A549 (cell line): ENCODE results near the gene SVIL.

Source experiments
- CTCF ChIP-seq: fragments of >200 bp; sonication (Bioruptor Twin); formaldehyde crosslinking; IDR thresholded peaks from 3 replicates; pipeline ENCODE4 v1.5.1; 2016
- ELK1 ChIP-seq: fragments of 150-350 bp; IDR thresholded peaks from 2 replicates; pipeline ENCODE4 v1.6.1; 2014; ENCODE audit warnings: low read depth, mild to moderate bottlenecking, low read length
- FOSL2 ChIP-seq, 2 experiments: fragments of 450-650 bp in 1 of 2; fragments of >200 bp in 1 of 2; sonication (Bioruptor Twin) in 1 of 2; formaldehyde crosslinking; IDR thresholded peaks; 2 replicates each; pipeline versions ENCODE4 v1.5.0 to v1.6.1; 2016 to 2020; ENCODE audit warnings: mild to moderate bottlenecking in 1 of 2, moderate library complexity in 1 of 2
- MYC ChIP-seq: IDR thresholded peaks from 2 replicates; pipeline ENCODE4 v1.6.1; 2012; ENCODE audit warnings: mild to moderate bottlenecking, inconsistent platforms, low read length, improper control_type of control experiment, borderline replicate concordance
- POLR2A ChIP-seq: IDR thresholded peaks from 2 replicates; pipeline ENCODE4 v1.6.1; 2012; ENCODE audit warnings: mild to moderate bottlenecking, low read length
- RARB ChIP-seq: fragments of 250-450 bp; sonication (Bioruptor Pico); IDR thresholded peaks from 2 replicates; pipeline ENCODE4 v1.8.0; 2021; ENCODE audit warnings: mild to moderate bottlenecking, moderate library complexity
- REST ChIP-seq: fragments of 200-600 bp; sonication (generic); IDR thresholded peaks from 2 replicates; pipeline ENCODE4 v1.6.1; 2016; ENCODE audit warnings: antibody characterized with exemption, mild to moderate bottlenecking, moderate library complexity
- ZNF302 ChIP-seq: fragments of 250-450 bp; sonication (Bioruptor Pico); IDR thresholded peaks from 2 replicates; pipeline ENCODE4 v1.9.0; 2021; ENCODE audit warnings: inconsistent platforms, mild to moderate bottlenecking, moderate library complexity

GRCh38 chr10:29649561-29650551 lies 15.1 kb upstream of the SVIL start:
- TF ChIP-seq MYC (no peak), RARB (CRISPR knock-in tag) (no peak), REST (no peak), CTCF (no peak), POLR2A (no peak), FOSL2 (IDR thresholded peaks at IDR 0.05) (no peak), FOSL2 (CRISPR knock-in tag; IDR thresholded peaks at IDR 0.05) (no peak), ELK1 (no peak), ZNF302 (CRISPR knock-in tag) (no peak)
